ENCODE results near the gene RPL22.

Gene RPL22

DNA sequence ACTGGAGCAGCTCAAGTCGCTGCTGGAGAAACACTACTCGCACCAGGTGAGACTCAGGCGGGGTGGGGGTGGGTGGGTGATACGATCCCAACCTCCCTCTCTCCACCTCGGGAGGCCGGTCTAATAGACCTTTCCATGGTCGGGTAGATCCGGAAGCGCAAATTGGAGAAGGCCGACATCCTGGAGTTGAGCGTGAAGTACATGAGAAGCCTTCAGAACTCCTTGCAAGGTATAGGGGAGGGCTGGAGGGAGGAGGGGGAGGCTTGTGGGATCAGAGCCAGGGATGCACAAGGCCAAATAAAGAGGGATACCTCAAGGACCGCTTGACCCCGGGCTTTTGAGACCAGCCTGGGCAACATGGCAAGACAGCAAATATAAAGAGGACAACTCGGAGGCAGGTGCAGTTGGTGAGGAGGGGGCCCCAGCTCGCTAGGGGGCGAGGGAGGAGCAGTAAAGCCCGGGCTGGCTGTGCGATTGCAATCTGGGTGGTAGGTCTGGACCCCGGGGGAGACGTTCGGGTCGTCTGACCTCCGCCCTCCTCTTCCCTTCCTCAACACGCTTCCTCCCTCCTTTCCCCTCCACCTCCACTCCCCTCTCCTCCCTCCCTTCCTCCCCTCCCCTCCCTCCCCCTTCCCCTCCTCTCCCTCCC lies 45.1 kb upstream of the RPL22 start:
- TF ChIP-seq, protein P1, sequence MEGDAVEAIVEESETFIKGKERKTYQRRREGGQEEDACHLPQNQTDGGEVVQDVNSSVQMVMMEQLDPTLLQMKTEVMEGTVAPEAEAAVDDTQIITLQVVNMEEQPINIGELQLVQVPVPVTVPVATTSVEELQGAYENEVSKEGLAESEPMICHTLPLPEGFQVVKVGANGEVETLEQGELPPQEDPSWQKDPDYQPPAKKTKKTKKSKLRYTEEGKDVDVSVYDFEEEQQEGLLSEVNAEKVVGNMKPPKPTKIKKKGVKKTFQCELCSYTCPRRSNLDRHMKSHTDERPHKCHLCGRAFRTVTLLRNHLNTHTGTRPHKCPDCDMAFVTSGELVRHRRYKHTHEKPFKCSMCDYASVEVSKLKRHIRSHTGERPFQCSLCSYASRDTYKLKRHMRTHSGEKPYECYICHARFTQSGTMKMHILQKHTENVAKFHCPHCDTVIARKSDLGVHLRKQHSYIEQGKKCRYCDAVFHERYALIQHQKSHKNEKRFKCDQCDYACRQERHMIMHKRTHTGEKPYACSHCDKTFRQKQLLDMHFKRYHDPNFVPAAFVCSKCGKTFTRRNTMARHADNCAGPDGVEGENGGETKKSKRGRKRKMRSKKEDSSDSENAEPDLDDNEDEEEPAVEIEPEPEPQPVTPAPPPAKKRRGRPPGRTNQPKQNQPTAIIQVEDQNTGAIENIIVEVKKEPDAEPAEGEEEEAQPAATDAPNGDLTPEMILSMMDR (conservative IDR thresholded peaks at IDR 0.05; ENCODE audit: low read depth, low read length), result no peak
- DNase-seq (ENCODE audit: low read depth), result no peak
- H3K4me3 ChIP-seq (ENCODE audit: low read depth, low read length), result no peak overlapping the region

DNA sequence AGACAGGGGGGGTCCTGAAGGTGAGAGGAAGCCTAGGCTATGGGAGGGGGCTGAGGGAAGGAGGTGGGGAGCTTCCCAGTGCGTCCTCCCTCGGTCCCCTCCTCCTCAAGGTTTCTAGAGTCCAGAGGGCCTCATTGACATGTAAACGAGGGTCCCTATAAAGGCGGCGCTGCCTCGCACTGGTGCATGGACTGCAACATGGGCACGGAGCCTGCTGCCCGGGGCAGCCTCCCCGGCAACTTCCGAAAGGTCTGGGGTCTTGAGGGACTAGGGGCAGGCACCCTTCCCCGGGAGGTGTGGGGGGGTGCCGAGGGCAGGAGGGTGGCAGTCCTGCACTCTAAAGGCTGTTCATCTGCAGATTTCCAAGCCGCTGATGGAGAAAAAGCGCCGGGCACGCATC lies 44.6 kb upstream of the RPL22 start, which contains the start of gene HES3:
TSS of gene HES3 (plus strand) at position 187 of the 400 bp plus-strand sequence. CDS start at position 374, 187 bp downstream.
- TF ChIP-seq, protein P1 (conservative IDR thresholded peaks at IDR 0.05; ENCODE audit: low read depth, low read length), result no peak
- DNase-seq (ENCODE audit: low read depth), result no peak
- no peak within 1 kb of the TSS for H3K4me3 ChIP-seq (ENCODE audit: low read depth, low read length)

DNA sequence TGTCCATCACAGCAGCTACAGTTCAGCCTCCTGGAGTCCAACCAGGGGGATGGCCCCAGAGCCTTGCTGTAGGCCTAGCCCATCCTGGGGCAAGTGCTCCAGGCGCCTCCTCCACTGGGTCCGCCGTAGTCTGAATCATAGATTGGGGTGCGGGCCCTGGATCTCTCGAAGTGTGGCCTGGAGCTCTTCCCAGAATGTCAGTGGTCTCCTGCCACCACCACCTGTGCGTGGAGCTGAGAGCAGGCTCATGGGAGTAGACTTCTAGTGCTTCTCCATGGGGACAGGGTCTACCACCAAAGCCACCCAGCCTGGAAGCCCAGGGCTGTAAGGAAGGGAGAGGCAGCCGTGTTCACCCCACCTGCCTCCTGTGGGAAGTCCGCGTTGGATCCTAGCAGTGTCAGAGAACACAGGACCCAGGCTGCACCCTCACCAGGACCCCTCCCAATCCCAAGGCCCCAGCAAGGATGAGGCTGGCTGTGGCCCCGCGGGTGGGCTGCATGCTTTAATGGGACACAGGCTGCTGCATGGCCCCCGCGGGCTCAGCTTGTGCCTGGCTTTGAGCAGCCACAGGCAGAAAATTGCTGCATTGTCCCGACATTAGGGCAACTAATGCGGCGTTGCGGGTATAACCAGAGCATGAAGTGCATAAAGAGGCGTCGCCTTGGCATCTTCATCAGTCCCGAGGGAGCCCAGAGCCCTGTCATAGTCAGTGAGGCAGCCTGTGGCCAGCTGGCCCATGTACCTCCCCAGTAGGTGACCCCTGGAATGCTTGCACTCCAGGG lies 43.8 kb upstream of the RPL22 start:
- H3K4me3 ChIP-seq (ENCODE audit: low read depth, low read length), result no peak overlapping the region
- no peak for DNase-seq (ENCODE audit: low read depth)
- TF ChIP-seq, protein P1 (conservative IDR thresholded peaks at IDR 0.05; ENCODE audit: low read depth, low read length), result no peak

DNA sequence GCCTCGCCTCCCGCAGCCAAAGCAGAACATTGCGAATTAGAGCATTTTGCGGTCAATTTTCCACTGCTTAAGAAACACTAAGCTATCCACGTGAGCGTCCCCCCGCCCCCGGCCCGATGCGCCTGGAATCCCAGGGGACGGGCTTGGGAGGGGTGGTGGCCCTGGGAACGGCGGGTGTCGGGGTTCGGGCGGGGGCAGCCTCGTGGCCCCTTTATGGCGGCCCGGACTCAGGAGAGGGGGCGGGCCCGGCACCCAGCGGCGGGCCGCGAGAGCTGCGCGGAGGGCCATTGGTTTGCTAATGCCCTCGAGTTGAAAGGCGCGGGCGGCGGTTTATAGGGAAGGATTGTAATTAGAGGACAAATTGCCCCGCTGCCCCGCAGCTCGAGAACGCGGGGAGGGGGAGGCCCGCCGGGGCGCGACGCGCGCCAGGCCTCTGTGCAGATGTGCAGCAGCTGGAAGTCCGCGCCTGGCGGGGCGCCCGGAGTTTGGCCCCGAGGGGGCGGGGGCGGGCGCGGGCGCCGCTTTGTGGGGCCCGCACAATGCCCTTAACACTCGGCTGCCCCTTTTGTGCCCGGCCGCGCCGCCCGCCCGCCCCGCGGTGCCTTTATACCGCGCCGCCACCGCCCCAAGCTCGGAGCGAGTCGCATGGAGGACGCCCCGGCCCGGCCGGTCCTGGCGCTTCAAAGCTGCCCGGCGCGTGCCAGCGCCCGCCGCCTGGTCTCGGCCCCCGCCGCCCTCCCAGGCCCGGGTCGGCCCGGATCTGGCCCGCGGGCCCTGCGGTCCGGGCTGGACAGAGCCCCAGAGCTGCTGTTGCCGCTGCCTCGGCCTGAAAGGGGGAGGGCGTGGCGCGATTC lies 42.7 kb upstream of the RPL22 start:
- peak; percentile 49 for DNase-seq (ENCODE audit: low read depth)
- peak overlapping the region; percentile 29 for H3K4me3 ChIP-seq (ENCODE audit: low read depth, low read length)
- TF ChIP-seq, protein P1 (conservative IDR thresholded peaks at IDR 0.05; ENCODE audit: low read depth, low read length), result no peak

DNA sequence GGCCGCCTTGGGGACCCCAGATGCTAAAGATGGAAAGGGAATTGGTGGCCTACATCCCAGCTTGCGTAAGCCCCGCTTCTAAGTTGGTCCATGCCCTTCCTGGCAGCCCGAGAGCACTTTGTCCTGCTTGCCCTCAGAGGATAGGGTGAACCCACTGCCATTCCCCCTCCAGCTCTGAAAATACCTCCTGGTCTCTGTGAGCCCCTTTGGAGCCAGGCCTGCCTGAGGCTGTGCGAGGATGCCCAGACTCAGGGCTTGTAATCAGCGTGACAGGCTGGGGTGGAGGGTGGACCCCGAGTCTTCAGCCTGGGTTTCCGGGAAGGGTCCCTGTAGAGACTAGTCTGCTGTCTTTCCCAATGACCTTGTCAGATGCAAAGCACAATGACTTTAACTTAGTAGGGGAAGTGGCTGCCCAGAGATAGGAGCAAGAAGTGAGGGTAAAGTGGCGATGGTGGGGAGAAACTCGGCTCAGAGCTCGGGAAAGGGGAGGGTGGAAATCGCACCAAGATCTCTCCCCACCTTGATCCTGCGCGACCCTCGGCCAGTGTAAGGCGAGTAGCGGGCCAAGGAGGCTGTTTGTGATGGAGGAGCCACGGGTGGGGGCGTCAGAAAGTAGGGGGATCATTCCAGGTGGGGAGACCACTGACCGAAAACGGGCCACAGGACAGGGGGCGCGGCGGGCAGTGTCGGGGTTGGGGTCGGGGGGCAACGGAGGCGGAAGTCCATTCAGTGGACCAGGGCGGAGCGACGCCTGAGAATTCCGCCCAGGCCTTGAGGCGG lies 41.9 kb upstream of the RPL22 start:
- H3K4me3 ChIP-seq (ENCODE audit: low read depth, low read length), result peak overlapping the region; percentile 29
- TF ChIP-seq, protein P1 (conservative IDR thresholded peaks at IDR 0.05; ENCODE audit: low read depth, low read length), result no peak
- no peak for DNase-seq (ENCODE audit: low read depth)

All from choroid plexus epithelial cell (primary cell).